ENCODE data around the gene SLC39A9.

GRCh38 chr14:69500096-69500495 lies 101.6 kb downstream of the SLC39A9 start:
- no peak for TF ChIP-seq ZNF16 (tag by site-specific recombination; IDR thresholded peaks at IDR 0.05; ENCODE audit: low read depth)
- TF ChIP-seq, protein P1, sequence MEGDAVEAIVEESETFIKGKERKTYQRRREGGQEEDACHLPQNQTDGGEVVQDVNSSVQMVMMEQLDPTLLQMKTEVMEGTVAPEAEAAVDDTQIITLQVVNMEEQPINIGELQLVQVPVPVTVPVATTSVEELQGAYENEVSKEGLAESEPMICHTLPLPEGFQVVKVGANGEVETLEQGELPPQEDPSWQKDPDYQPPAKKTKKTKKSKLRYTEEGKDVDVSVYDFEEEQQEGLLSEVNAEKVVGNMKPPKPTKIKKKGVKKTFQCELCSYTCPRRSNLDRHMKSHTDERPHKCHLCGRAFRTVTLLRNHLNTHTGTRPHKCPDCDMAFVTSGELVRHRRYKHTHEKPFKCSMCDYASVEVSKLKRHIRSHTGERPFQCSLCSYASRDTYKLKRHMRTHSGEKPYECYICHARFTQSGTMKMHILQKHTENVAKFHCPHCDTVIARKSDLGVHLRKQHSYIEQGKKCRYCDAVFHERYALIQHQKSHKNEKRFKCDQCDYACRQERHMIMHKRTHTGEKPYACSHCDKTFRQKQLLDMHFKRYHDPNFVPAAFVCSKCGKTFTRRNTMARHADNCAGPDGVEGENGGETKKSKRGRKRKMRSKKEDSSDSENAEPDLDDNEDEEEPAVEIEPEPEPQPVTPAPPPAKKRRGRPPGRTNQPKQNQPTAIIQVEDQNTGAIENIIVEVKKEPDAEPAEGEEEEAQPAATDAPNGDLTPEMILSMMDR (tag by site-specific recombination; IDR thresholded peaks at IDR 0.05) = no peak
- TF ChIP-seq, protein P2, sequence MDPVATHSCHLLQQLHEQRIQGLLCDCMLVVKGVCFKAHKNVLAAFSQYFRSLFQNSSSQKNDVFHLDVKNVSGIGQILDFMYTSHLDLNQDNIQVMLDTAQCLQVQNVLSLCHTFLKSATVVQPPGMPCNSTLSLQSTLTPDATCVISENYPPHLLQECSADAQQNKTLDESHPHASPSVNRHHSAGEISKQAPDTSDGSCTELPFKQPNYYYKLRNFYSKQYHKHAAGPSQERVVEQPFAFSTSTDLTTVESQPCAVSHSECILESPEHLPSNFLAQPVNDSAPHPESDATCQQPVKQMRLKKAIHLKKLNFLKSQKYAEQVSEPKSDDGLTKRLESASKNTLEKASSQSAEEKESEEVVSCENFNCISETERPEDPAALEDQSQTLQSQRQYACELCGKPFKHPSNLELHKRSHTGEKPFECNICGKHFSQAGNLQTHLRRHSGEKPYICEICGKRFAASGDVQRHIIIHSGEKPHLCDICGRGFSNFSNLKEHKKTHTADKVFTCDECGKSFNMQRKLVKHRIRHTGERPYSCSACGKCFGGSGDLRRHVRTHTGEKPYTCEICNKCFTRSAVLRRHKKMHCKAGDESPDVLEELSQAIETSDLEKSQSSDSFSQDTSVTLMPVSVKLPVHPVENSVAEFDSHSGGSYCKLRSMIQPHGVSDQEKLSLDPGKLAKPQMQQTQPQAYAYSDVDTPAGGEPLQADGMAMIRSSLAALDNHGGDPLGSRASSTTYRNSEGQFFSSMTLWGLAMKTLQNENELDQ (tag by site-specific recombination; IDR thresholded peaks at IDR 0.05; ENCODE audit: low read depth) = no peak
- TF ChIP-seq, protein P3, sequence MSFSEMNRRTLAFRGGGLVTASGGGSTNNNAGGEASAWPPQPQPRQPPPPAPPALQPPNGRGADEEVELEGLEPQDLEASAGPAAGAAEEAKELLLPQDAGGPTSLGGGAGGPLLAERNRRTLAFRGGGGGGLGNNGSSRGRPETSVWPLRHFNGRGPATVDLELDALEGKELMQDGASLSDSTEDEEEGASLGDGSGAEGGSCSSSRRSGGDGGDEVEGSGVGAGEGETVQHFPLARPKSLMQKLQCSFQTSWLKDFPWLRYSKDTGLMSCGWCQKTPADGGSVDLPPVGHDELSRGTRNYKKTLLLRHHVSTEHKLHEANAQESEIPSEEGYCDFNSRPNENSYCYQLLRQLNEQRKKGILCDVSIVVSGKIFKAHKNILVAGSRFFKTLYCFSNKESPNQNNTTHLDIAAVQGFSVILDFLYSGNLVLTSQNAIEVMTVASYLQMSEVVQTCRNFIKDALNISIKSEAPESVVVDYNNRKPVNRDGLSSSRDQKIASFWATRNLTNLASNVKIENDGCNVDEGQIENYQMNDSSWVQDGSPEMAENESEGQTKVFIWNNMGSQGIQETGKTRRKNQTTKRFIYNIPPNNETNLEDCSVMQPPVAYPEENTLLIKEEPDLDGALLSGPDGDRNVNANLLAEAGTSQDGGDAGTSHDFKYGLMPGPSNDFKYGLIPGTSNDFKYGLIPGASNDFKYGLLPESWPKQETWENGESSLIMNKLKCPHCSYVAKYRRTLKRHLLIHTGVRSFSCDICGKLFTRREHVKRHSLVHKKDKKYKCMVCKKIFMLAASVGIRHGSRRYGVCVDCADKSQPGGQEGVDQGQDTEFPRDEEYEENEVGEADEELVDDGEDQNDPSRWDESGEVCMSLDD (tag by site-specific recombination; IDR thresholded peaks at IDR 0.05) = no peak

Measured in HEK293 (cell line).